Activated T-cell treated with anti-CD3 and anti-CD28 coated beads, Interleukin-2, amount 50 U/mL, for 24 hours (primary cell): Measurements from ENCODE around the gene ZNF275.

Source experiments
- DNase-seq: peaks from one replicate; pipeline ENCODE4 v3.0.0-alpha.2; 2020
- H3K27ac Mint-ChIP-seq: 2 replicates; pipeline ENCODE4 v1.8.0; 2020; ENCODE audit warnings: mild to moderate bottlenecking, mixed read lengths
- H3K27me3 Mint-ChIP-seq: 2 replicates; pipeline ENCODE4 v1.8.0; 2020; ENCODE audit warnings: mixed read lengths
- H3K36me3 Mint-ChIP-seq: 2 replicates; pipeline ENCODE4 v1.8.0; 2020; ENCODE audit warnings: low read depth, mixed read lengths
- H3K4me1 Mint-ChIP-seq: 2 replicates; pipeline ENCODE4 v1.8.0; 2020; ENCODE audit warnings: low read depth, mixed read lengths
- H3K4me3 Mint-ChIP-seq: 2 replicates; pipeline ENCODE4 v1.8.0; 2020; ENCODE audit warnings: mild to moderate bottlenecking, moderate library complexity, mixed read lengths
- H3K9me3 Mint-ChIP-seq: 2 replicates; pipeline ENCODE4 v1.8.0; 2020; ENCODE audit warnings: mixed read lengths

Gene ZNF275

DNA sequence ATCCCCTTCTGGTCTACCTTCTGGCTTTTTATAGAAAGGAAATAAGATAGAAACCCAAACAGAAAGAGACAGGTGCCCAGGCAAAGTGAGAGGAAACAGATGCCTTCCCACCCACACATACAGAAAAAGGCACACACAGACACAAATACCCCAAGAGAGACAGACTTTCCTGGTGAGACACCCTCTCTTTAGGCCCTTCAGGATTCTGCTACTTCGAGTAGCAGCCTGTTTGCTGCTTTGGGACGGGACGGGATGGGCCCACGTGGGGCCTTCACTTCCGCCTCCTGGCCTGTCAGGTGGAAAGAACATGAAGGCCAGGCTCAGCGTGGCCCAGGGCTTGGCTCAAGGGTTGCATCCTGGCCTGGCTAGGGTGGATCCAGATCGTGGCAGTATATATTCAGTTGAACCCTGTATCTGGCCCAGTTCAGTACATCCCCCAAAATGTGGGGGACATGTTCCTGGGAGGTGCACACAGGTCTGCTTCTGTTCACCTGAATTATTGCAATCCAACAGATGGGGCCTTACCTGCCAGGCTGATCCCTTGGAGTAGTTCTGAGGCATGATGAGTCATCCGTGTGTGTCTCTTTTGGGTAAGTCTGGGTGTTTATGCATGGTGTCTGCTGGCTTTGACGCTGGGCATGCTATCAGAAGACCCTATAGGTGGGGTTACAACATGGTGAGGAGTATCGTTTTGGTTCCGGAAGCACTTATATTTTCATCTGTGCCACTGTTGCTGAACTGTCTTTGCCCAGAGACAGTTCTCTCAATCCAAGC, 2.4 kb downstream of the ZNF275 start:
- Mint-ChIP-seq H3K27ac (peak overlapping the region; percentile 86), H3K4me3 (peak overlapping the region; percentile 82), H3K36me3 (peaks cover 50% of the 10 kb centered on the region), H3K27me3 (peaks cover 16% of the 10 kb centered on the region), H3K9me3 (no peaks in the 10 kb centered on the region), H3K4me1 (peaks cover 54% of the 10 kb centered on the region)
- DNase-seq: no peak

DNA sequence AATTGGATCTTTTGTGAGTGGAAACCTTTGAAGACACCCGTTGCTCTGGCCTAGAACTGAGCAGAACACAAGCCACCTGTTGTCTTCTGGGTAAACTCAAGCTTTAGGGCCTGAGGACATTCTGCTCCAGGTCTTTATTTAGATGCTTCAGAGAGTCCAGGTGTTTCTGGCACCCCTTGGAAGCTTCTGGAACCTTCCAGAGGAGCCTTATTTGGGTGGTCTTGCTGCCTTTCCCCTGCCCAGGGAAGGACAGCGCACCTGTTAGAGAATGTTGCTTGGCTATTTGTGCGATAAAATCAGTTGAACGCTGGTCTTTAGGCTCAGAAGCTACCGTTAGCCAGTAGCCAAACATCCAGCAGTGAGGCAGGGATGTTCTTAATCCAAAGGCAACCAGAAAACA, 3.0 kb downstream of the ZNF275 start:
- Mint-ChIP-seq H3K36me3 (peaks cover 57% of the 10 kb centered on the region), H3K4me1 (peaks cover 61% of the 10 kb centered on the region), H3K4me3 (no peak overlapping the region), H3K27ac (peak overlapping the region; percentile 86), H3K27me3 (peaks cover 13% of the 10 kb centered on the region), H3K9me3 (no peaks in the 10 kb centered on the region)
- no peak for DNase-seq

DNA sequence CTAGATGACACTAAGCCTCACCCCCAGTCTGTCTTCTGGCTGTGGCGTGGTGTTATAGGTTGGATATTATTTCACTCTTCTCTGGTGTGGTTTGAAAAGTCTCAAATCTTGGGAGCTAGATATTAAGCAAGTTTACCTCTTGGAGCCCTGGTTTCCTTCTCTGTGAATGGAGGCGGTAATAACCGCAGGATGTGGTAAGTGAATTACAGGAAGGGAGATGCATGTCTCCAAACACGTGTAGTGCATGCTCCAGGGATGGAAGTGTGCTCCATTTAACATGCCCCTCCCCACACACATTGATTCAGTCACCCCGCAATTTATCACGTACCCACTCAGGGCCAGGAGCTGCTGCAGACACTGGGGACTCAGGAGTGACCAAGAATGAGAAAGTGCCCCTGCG, 4.9 kb downstream of the ZNF275 start:
- Mint-ChIP-seq H3K27ac (peak overlapping the region; percentile 56), H3K27me3 (peaks cover 10% of the 10 kb centered on the region), H3K36me3 (peaks cover 70% of the 10 kb centered on the region), H3K4me1 (peaks cover 74% of the 10 kb centered on the region), H3K4me3 (no peak overlapping the region), H3K9me3 (no peaks in the 10 kb centered on the region)
- DNase-seq: no peak

DNA sequence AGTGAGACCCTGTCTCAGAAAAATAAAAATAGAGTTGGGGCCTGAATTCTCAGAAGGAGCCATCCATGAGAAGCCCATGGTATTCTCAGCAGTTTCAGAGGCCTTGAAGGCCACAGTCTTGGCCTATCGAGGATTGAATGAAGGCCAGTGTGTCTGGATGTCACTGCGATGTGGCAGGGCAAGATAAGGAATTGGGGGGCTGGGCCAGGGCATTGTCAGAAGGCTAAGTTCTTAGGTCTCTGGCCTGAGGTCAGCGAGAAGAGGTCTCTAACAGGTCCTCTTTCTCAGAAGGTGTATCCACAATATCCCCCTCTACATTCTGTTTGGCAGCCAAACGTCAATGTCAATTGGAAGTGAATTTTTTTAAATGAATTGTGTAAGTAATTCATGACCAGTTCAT, 5.7 kb downstream of the ZNF275 start:
- no peak for DNase-seq
- H3K4me3 Mint-ChIP-seq: no peak overlapping the region
- peaks cover 79% of the 10 kb centered on the region for H3K4me1 Mint-ChIP-seq
- H3K36me3 Mint-ChIP-seq: peaks cover 78% of the 10 kb centered on the region
- peaks cover 18% of the 10 kb centered on the region for H3K27me3 Mint-ChIP-seq
- no peak overlapping the region for H3K27ac Mint-ChIP-seq
- no peaks in the 10 kb centered on the region for H3K9me3 Mint-ChIP-seq

DNA sequence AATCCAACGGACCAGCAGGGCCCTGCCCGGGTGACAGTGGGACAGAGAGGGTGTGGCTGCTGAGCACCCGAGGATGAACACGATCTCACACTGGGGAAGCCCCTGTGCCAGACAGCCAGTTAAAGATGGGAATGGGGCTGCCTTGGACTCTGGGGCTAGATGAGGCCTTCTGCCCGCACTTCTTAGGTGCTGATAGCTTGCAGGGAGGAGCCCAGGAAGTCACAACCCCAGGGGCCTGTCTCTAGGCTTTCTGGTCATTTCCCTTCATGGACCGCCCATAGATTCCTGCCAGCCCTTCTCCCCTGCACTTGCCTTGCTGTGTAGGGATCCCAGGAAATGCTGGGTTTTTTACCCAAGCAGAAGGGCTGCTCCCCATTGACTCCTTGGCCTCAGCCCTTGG, 6.2 kb downstream of the ZNF275 start:
- H3K27me3 Mint-ChIP-seq: peaks cover 21% of the 10 kb centered on the region
- H3K4me3 Mint-ChIP-seq: no peak overlapping the region
- no peak overlapping the region for H3K27ac Mint-ChIP-seq
- H3K36me3 Mint-ChIP-seq: peaks cover 83% of the 10 kb centered on the region
- no peak for DNase-seq
- peaks cover 79% of the 10 kb centered on the region for H3K4me1 Mint-ChIP-seq
- H3K9me3 Mint-ChIP-seq: no peaks in the 10 kb centered on the region

DNA sequence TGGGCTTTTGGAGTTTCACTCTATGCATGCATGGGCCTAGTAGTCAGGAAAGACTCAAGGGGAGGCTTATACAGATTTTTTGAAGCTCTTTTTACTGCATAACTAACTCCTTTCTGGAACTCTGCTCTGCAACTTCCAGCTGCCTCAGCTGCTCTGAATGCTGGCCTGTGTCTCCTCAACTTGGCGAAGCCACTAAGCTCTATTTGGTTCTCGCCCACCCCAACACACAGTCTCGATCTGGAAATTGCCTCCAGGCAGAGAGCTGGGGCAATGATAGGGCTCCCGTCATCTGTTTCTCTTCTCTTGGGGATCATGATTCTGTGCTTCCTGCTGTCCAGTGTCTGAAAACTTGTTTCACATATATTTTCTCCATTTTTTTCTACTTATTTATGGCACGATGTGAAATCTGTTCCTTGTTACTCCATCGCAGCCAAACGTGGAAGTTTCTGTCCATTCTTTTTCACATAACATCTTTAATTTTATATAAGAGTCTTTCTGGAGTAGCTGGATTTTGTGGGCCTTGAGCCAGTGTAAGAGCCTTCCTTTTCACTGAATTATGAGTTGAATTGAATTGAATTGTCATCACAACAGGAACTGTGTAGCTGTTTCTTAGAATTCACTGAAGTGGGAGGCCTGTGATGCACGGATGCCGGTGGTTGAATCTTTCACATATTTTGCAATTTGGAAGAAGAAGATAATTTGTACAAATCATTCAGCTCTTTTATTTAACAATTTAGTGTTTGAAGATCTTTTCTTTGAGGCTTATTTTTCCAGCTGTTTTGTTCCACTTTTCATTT, 9.0 kb downstream of the ZNF275 start:
- peaks cover 92% of the 10 kb centered on the region for H3K36me3 Mint-ChIP-seq
- peaks cover 51% of the 10 kb centered on the region for H3K4me1 Mint-ChIP-seq
- no peaks in the 10 kb centered on the region for H3K9me3 Mint-ChIP-seq
- H3K4me3 Mint-ChIP-seq: no peak overlapping the region
- no peak for DNase-seq
- peaks cover 14% of the 10 kb centered on the region for H3K27me3 Mint-ChIP-seq
- peak overlapping the region; percentile 77 for H3K27ac Mint-ChIP-seq

DNA sequence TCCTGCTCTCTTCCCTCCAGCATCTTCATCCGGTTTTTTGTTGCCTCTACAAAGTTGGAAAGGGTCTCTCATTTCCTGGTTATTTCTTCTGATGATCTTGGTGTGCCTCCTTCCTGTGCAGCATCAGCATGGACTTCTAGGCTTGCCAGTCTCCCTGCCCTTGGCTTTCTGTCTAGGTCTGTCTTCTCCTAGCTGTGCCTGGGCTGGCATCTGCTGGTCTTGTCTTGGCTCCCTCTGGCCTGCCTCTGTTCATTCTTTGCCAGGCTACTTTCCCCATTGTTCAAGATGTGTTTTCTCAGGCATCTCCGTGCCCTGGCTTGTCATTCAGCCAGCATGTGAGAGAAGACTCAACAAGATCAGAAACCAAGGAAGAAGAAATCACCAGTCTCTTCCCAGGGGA, 9.7 kb downstream of the ZNF275 start:
- no peak for DNase-seq
- Mint-ChIP-seq H3K9me3 (no peaks in the 10 kb centered on the region), H3K27me3 (peaks cover 14% of the 10 kb centered on the region), H3K4me1 (peaks cover 47% of the 10 kb centered on the region), H3K36me3 (peaks cover 90% of the 10 kb centered on the region), H3K27ac (peak overlapping the region; percentile 77), H3K4me3 (peak overlapping the region; percentile 13)

DNA sequence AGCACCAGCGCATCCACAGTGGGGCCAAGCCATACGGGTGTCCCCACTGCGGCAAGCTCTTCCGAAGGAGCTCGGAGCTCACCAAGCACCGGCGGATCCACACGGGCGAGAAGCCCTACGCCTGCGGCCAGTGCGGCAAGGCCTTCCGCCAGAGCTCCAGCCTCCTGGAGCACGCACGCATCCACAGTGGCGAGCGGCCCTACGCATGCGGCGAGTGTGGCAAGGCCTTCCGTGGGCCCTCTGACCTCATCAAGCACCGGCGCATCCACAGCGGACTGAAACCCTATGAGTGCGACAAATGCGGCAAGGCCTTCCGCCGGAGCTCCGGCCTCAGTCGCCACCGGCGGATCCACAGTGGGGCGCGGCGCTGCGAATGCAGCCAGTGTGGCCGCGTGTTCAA, 13.6 kb downstream of the ZNF275 start:
- Mint-ChIP-seq H3K27me3 (peaks cover 19% of the 10 kb centered on the region), H3K27ac (no peak overlapping the region), H3K36me3 (peaks cover 78% of the 10 kb centered on the region), H3K4me3 (no peak overlapping the region), H3K9me3 (no peaks in the 10 kb centered on the region), H3K4me1 (peaks cover 23% of the 10 kb centered on the region)
- DNase-seq: no peak

DNA sequence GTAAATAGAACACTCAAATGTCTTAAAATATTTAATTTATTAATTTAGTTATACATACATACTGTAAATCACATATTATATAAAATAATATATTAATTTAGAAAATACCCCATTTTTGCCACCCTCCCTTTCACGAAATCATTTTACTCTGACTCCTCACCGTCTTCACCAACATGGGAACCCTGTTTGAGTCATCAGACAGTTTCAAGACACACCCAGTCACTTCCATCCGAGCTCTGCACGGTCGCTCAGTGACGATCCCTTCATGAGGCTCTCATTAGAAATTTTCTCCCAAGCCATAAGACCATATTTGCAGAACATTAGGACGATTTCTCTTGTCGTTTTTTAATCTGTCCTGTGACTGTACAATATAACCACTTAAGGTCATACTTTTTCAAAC, 14.5 kb downstream of the ZNF275 start:
- Mint-ChIP-seq H3K9me3 (no peaks in the 10 kb centered on the region), H3K27me3 (peaks cover 20% of the 10 kb centered on the region), H3K36me3 (peaks cover 73% of the 10 kb centered on the region), H3K27ac (no peak overlapping the region), H3K4me1 (peaks cover 14% of the 10 kb centered on the region), H3K4me3 (no peak overlapping the region)
- DNase-seq: no peak

DNA sequence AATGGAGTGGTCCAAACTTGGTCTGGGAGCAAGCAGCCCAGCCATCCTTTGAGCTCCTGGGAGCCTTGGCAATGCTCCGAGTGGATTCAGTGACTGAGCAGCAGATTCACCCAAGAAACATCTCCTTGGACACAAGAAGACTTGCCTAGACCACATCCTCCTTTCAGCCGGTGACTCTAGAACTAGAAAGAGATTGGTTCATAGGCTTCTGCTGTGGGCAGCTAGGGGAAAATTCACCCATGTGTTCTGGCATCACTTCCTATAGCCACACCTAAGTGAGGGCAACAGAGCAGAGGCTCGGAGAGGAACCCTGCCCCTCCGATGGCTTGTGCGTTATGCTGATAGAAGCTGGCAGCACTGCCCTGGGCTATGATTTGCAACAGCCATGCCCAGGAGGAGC, 16.0 kb downstream of the ZNF275 start:
- no peaks in the 10 kb centered on the region for H3K9me3 Mint-ChIP-seq
- H3K27ac Mint-ChIP-seq: no peak overlapping the region
- no peak for DNase-seq
- peaks cover 4% of the 10 kb centered on the region for H3K4me1 Mint-ChIP-seq
- H3K36me3 Mint-ChIP-seq: peaks cover 58% of the 10 kb centered on the region
- peaks cover 18% of the 10 kb centered on the region for H3K27me3 Mint-ChIP-seq
- no peak overlapping the region for H3K4me3 Mint-ChIP-seq

DNA sequence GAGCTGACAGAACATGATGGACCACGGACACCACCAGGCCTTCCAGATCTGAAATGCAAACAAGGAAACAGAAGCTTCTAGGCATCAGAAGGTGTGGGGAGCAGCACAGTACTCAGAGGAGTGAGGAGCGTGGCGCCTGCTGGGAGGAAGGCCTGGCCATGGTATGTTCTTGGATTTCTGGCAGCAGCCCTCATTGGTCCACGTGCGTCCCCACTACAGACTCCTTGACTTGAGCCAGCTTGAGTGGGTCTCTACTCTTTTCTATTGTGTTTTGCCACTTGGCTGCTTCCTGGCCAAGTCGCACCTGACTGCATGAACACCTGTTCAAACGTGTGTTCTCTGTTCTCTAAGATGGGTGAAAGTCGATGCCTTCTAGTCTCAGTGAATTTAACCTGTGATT, 18.0 kb downstream of the ZNF275 start:
- DNase-seq: no peak
- H3K27ac Mint-ChIP-seq: no peak overlapping the region
- peaks cover 38% of the 10 kb centered on the region for H3K36me3 Mint-ChIP-seq
- H3K4me3 Mint-ChIP-seq: no peak overlapping the region
- H3K9me3 Mint-ChIP-seq: no peaks in the 10 kb centered on the region
- H3K27me3 Mint-ChIP-seq: peaks cover 21% of the 10 kb centered on the region
- peaks cover 3% of the 10 kb centered on the region for H3K4me1 Mint-ChIP-seq

DNA sequence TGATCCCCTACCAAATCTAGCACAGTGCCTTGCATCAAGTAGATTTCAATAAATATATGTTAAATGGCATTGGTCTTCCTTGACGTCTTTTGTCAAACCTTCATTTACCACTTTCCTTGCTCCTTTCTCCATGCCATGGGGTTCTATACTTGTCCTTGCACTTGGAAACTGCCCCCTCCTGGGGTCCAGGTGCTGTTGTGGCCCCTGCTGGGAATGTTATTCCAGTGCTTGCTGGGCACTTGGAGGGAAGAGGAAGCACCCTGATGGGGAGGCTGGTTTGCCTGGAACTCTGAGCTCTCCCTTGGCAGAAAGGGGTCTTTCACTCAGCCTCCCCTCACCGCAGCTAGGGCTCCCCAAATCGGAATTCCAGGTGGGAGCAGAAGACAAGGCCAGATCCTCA, 18.9 kb downstream of the ZNF275 start:
- H3K27ac Mint-ChIP-seq: no peak overlapping the region
- peaks cover 3% of the 10 kb centered on the region for H3K4me1 Mint-ChIP-seq
- peaks cover 2% of the 10 kb centered on the region for H3K9me3 Mint-ChIP-seq
- peaks cover 32% of the 10 kb centered on the region for H3K36me3 Mint-ChIP-seq
- DNase-seq: no peak
- no peak overlapping the region for H3K4me3 Mint-ChIP-seq
- peaks cover 21% of the 10 kb centered on the region for H3K27me3 Mint-ChIP-seq

DNA sequence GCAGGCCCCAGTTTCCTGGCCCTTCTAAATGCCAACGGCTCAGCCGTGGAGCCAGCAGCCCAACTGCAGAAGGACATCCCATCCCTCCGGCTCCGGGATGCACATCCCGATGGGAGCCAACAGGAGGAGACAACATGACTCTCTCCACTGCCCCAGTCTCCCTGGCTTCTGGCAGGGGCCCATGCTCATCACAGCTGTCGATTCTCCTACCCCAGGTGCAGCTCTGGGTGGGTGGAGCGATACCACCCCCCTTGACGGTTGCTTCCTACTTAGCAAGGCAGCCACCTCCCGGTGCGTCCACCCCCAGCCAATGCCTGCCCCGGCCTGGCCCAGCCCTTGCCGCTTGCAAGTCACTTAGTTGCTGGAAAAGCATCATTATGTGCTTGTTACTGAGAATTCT, 19.5 kb downstream of the ZNF275 start:
- Mint-ChIP-seq H3K27ac (no peak overlapping the region), H3K4me3 (no peak overlapping the region), H3K27me3 (peaks cover 21% of the 10 kb centered on the region), H3K4me1 (peaks cover 2% of the 10 kb centered on the region), H3K36me3 (peaks cover 28% of the 10 kb centered on the region), H3K9me3 (peaks cover 3% of the 10 kb centered on the region)
- no peak for DNase-seq

DNA sequence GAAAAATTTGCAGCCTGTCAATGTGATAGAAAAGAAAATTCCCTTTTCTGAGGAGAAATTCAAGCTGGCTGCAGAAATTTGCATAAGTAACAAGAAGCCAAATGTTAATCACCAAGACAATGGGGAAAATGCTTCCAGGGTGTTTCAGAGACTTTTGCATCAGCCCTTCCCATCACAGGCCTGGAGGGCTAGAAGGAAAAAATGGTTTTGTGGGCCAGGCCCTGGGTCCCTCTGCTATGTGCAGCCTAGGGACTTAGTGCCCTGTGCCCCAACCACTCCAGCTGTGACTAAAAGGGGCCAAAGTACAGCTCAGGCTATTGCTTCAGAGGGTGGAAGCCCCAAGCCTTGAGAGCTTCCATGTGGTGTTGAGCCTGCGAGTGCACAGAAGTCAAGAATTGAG, 23.9 kb downstream of the ZNF275 start:
- no peak overlapping the region for H3K27ac Mint-ChIP-seq
- H3K36me3 Mint-ChIP-seq: peaks cover 2% of the 10 kb centered on the region
- H3K27me3 Mint-ChIP-seq: peaks cover 23% of the 10 kb centered on the region
- H3K4me1 Mint-ChIP-seq: no peaks in the 10 kb centered on the region
- no peak overlapping the region for H3K4me3 Mint-ChIP-seq
- no peak for DNase-seq
- peaks cover 7% of the 10 kb centered on the region for H3K9me3 Mint-ChIP-seq

DNA sequence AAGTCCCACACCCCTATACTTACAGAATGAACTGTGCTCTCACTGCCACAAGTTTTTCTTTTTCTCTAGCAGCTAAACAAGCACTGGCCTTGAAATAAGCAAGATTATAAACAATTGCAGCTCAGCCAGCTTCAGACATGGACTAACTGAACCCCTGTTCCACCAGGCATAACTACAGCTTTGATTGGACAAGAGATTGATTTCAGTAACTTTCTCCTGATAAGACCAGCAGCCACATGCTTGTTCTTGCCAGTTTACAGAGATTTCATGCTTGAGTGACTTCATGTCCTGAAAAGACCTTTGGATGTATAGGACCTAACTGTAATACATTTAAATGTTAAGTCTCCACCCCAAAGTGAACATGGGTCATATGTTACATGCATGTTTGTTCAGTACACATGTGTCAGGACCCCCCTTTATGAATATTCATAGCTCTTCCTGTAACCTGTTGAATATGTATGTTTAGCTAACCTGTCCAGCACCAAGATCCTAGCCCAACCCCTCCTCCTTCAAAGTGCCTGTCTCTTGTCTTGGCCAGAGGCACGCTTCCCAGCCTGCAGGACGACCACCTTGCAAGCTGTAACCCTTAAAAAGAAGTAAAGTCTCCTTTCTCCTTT, 27.9 kb downstream of the ZNF275 start:
- peaks cover 7% of the 10 kb centered on the region for H3K9me3 Mint-ChIP-seq
- H3K4me3 Mint-ChIP-seq: no peak overlapping the region
- peaks cover 2% of the 10 kb centered on the region for H3K36me3 Mint-ChIP-seq
- H3K27ac Mint-ChIP-seq: no peak overlapping the region
- H3K27me3 Mint-ChIP-seq: peaks cover 19% of the 10 kb centered on the region
- DNase-seq: no peak
- H3K4me1 Mint-ChIP-seq: peaks cover 2% of the 10 kb centered on the region
